HepG2 (cell line): ENCODE results near the gene SNRPD1. TPM values are rescaled to one million over a fixed set of nuclear protein-coding genes. Genes with fewer than 3 reads are reported as not detected.

Source experiments
- AGO2 ChIP-seq: fragments of 200-400 bp; formaldehyde crosslinking; optimal IDR thresholded peaks from 2 replicates; pipeline ENCODE3; 2017; ENCODE audit warnings: mild to moderate bottlenecking, low read depth, low read length, moderate library complexity
- CENPBD1 ChIP-seq: sonication (generic); formaldehyde crosslinking; IDR thresholded peaks from 2 replicates; pipeline ENCODE4 v1.8.0; 2022; ENCODE audit warnings: missing genetic modification reagents, low read depth, mild to moderate bottlenecking, borderline replicate concordance
- ELF4 ChIP-seq: sonication (generic); formaldehyde crosslinking; IDR thresholded peaks from 2 replicates; pipeline ENCODE4 v1.5.0; 2020; ENCODE audit warnings: missing genetic modification reagents, mild to moderate bottlenecking, moderate library complexity, borderline replicate concordance
- MYPOP ChIP-seq: sonication (generic); formaldehyde crosslinking; IDR thresholded peaks from 2 replicates; pipeline ENCODE4 v1.8.1; 2023; ENCODE audit warnings: mild to moderate bottlenecking, moderate library complexity, missing genetic modification reagents
- NCOA1 ChIP-seq: sonication (generic); formaldehyde crosslinking; IDR thresholded peaks from 2 replicates; pipeline ENCODE4 v1.9.0; 2021; ENCODE audit warnings: missing genetic modification reagents
- NFYB ChIP-seq: sonication (generic); formaldehyde crosslinking; IDR thresholded peaks from 2 replicates; pipeline ENCODE4 v1.4.0; 2020; ENCODE audit warnings: missing genetic modification reagents
- PLRG1 ChIP-seq: fragments of 450-650 bp; conservative IDR thresholded peaks from 2 replicates; pipeline ENCODE4 v1.6.1; 2016
- REST ChIP-seq, 2 experiments: IDR thresholded peaks; 2 replicates each; pipeline ENCODE4 v1.6.1; 2011 to 2012; ENCODE audit warnings: low read length in 2 of 2, borderline replicate concordance in 1 of 2, low read depth in 1 of 2, mild to moderate bottlenecking in 1 of 2, moderate library complexity in 1 of 2
- TFE3 ChIP-seq: IDR thresholded peaks from 2 replicates; pipeline ENCODE4 v1.6.1; 2016
- THRA ChIP-seq: sonication (generic); formaldehyde crosslinking; IDR thresholded peaks from 2 replicates; pipeline ENCODE4 v1.4.0; 2020; ENCODE audit warnings: missing genetic modification reagents, borderline replicate concordance
- U2AF1 ChIP-seq: fragments of 200-400 bp; formaldehyde crosslinking; optimal IDR thresholded peaks from 2 replicates; pipeline ENCODE3; 2017; ENCODE audit warnings: mild to moderate bottlenecking, low read depth, low read length
- ZNF17 ChIP-seq: sonication (generic); formaldehyde crosslinking; IDR thresholded peaks from 2 replicates; pipeline ENCODE4 v1.5.0; 2020; ENCODE audit warnings: mild to moderate bottlenecking, missing genetic modification reagents
- ZNF234 ChIP-seq: sonication (generic); formaldehyde crosslinking; conservative IDR thresholded peaks from 2 replicates; pipeline ENCODE4 v1.5.1; 2020; ENCODE audit warnings: mild to moderate bottlenecking, missing genetic modification reagents
- ZNF33B ChIP-seq: sonication (generic); formaldehyde crosslinking; IDR thresholded peaks from 2 replicates; pipeline ENCODE4 v1.5.1; 2020; ENCODE audit warnings: mild to moderate bottlenecking, missing genetic modification reagents
- ZNF496 ChIP-seq: sonication (generic); formaldehyde crosslinking; IDR thresholded peaks from 2 replicates; pipeline ENCODE4 v1.8.1; 2023; ENCODE audit warnings: mild to moderate bottlenecking, moderate library complexity, missing genetic modification reagents; ENCODE audit not compliant: insufficient replicate concordance
- ZNF550 ChIP-seq: sonication (generic); formaldehyde crosslinking; IDR thresholded peaks from 2 replicates; pipeline ENCODE4 v1.4.0; 2020; ENCODE audit warnings: mild to moderate bottlenecking, missing genetic modification reagents, borderline replicate concordance
- ZNF784 ChIP-seq: sonication (generic); formaldehyde crosslinking; IDR thresholded peaks from 2 replicates; pipeline ENCODE4 v1.5.1; 2020; ENCODE audit warnings: missing genetic modification reagents, mild to moderate bottlenecking, borderline replicate concordance
- ZNF883 ChIP-seq: sonication (generic); formaldehyde crosslinking; IDR thresholded peaks from 2 replicates; pipeline ENCODE4 v1.5.1; 2020; ENCODE audit warnings: mild to moderate bottlenecking, missing genetic modification reagents; ENCODE audit errors: not compliant biosample characterization
- polyA plus RNA-seq, 8 experiments: library from polyadenylated mRNA; depleted of rRNA in 3 of 8; stranded (reverse) in 7 of 8; unstranded in 1 of 8; fragments of >200 nt; fragmentation: Illumina TruSeq in 4 of 8; extraction: Trizol in 4 of 8; gene quantifications; 2 replicates each; pipeline versions ENCODE4 v1.2.1 to v1.2.3, GENCODE V29; 2011 to 2016; ENCODE audit warnings: low read depth in 4 of 8, missing spikeins in 1 of 8, mixed read lengths in 1 of 8; ENCODE audit not compliant: insufficient read depth in 1 of 8
- total RNA-seq, 5 experiments: library from RNA; depleted of rRNA; stranded (reverse); fragments of >200 nt; fragmentation: Illumina TruSeq; extraction: Trizol; gene quantifications; 2 replicates each; pipeline ENCODE4 v1.2.3, GENCODE V29; 2016; ENCODE audit warnings: low read depth in 1 of 5

Gene SNRPD1
- total and polyA plus RNA-seq, 2 of the 13 experiments (the other 11 are each of a cell fraction or from before 2014, with no cell fraction given) = 22.7 to 275 TPM

GRCh38 chr18:21612125-21613039 lies at the start of gene SNRPD1 (continued):
- TF ChIP-seq TFE3 (CRISPR knock-in tag) (peak; percentile 80), ELF4 (CRISPR knock-in tag) (peak; percentile 98), NFYB (CRISPR knock-in tag) (peak; percentile 26; the same call in 1 of the 2 replicates), THRA (CRISPR knock-in tag) (peak; percentile 80), ZNF17 (CRISPR knock-in tag) (peak; percentile 84; the same call in 1 of the 2 replicates), AGO2 (peak; percentile 91), MYPOP (CRISPR knock-in tag) (peak; percentile 90), U2AF1 (peak; percentile 78), ZNF234 (CRISPR knock-in tag) (no peak), ZNF496 (CRISPR knock-in tag) (no peak), ZNF550 (CRISPR knock-in tag) (0 out of 2 replicates have a peak, but pooled peaks have one; percentile 41), ZNF784 (CRISPR knock-in tag) (peak; percentile 83; the same call in 1 of the 2 replicates), PLRG1 (no peak), NCOA1 (peak; percentile 77), ZNF883 (CRISPR knock-in tag) (peak; percentile 99), REST (IDR thresholded peaks at IDR 0.05; ENCODE audit: borderline replicate concordance in 1 of 2, low read depth in 1 of 2, low read length in 2 of 2) (no peak), CENPBD1 (CRISPR knock-in tag) (no peak; the same call in 1 of the 2 replicates), ZNF33B (0 out of 2 replicates have a peak, but pooled peaks have one; percentile 90)
